H7 (cell line): ENCODE measurements around the gene CHN1. TPM values are rescaled to one million over a fixed set of nuclear protein-coding genes. Genes with fewer than 3 reads are reported as not detected.

Experiments used
- DNase-seq: peaks from one replicate; pipeline ENCODE4 v3.0.0; 2012
- H3K27me3 ChIP-seq: 2 replicates; pipeline ENCODE4 v1.6.0; 2011; ENCODE audit warnings: mild to moderate bottlenecking, low read length; ENCODE audit not compliant: control insufficient read depth, insufficient read depth
- H3K36me3 ChIP-seq: replicated peaks from 2 replicates; pipeline ENCODE4 v1.5.1; 2011; ENCODE audit warnings: low read length; ENCODE audit not compliant: control insufficient read depth, insufficient read depth
- H3K4me3 ChIP-seq: 2 replicates; pipeline ENCODE4 v1.5.1; 2011; ENCODE audit warnings: low read depth, mild to moderate bottlenecking, control low read depth, low read length, moderate library complexity; ENCODE audit not compliant: insufficient read depth
- total RNA-seq: library from RNA; depleted of rRNA; stranded (reverse); fragments of >200 nt; shearing (Covaris generic); gene quantifications from 2 replicates; pipeline ENCODE4 v1.2.3, GENCODE V29; 2014

Gene CHN1
- total RNA-seq, 1 experiment from 2014 or later = 30.4 TPM

DNA sequence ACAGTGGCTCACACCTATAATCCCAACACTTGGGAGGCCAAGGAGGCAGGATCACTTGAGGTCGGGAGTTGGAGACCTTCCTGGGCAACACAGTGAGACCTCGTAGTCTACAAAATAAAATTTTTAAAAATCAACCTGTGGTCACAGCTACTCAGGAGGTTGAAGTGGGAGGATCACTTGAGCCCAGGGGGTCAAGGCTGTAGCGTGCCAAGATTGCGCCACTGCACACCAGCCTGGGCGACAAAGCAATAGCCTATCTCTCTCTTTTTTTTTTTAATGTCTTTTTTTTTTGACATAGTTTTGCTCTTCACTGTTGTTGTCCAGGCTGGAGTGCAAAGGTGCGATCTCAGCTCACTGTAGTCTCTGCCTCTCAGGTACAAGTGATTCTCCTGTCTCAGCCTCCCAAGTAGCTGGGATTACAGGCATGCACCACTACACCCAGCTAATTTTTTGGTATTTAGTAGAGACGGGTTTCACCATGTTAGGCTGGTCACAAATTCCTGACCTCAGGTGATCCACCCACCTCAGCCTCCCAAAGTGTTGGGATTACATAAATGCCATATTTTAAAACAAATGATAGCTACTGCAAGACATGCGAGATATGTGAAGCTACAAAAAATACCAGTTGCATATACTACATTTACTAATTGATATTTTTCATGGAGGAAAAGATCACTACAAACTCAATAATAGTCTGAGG, 55.0 kb downstream of the CHN1 start:
- Histone ChIP-seq H3K27me3 (no peaks in the 10 kb centered on the region), H3K4me3 (no peak overlapping the region), H3K36me3 (no peaks in the 10 kb centered on the region)
- no peak for DNase-seq

DNA sequence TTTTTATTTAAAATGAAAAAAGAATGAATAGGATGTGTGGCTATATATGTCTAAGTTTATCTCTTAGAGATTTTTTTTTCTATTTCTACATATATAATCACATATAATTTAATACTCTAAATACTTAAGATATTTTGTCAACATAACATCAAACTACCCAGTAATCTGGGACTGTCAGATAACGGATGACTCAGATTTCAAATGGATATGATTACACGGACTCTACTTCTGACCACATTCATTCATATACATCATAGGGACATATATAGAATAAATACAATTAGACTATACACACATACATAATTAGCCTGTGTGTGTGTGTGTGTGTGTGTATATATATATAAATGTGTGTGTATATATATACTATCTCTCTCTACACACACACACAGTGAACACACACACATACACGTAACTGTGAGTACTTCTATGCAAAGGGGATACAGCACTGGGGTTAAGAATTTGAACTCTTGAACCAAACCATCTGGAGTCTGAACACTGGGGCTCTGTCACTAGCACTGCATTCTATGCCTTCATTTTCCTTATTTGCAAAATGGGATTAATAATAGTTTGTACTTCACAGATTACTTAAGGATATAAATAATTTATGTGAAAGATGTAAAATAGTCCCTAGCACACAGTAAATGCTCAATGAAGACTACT, 59.5 kb downstream of the CHN1 start:
- Histone ChIP-seq H3K4me3 (no peak overlapping the region), H3K36me3 (no peaks in the 10 kb centered on the region)
- DNase-seq = no peak

DNA sequence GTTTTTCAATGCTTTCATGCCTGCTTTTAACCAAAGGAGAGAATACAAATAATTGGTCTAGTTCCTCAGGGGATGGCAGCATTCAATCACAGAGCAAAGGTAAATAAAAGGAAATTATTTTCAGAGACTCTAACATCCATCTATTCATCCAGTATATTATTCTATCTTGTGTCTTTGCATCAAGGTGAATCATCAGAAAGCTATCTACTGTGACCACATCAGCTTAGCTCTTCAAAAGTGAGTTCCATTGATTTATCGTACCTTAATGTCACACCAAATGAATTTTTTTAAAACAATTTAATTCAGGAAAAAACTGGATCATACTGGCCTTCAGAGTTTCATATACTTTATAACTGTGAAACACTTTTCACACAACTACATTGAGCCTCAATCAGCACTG, 66.1 kb downstream of the CHN1 start:
- Histone ChIP-seq H3K27me3 (no peaks in the 10 kb centered on the region), H3K36me3 (no peaks in the 10 kb centered on the region; the same call in 1 of the 2 replicates), H3K4me3 (no peak overlapping the region)
- DNase-seq = no peak

More for the DNA sequence above, 59.5 kb downstream of the CHN1 start:
- H3K27me3 ChIP-seq = no peaks in the 10 kb centered on the region

DNA sequence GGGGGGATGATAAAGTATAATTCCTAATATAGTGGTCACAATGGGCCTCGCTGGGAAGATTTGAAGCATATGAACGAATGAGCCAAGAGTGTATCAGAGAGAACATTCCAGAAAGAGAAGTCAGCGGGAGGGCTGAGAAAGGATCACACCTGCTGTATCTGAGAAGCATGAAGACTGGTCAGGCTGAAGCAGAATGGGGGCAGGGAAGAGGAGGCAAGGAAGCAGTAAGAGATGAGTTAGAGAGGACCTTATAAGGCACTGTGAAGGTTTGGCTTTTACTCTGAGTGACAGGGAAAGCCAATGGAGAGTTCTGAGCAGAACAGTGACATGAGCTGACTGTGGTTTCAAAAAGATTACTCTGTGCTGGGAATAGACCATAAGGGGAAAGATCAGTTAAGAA, 73.5 kb downstream of the CHN1 start:
- peaks cover 1% of the 10 kb centered on the region; the same call in 1 of the 2 replicates for H3K36me3 ChIP-seq
- H3K27me3 ChIP-seq = no peaks in the 10 kb centered on the region
- DNase-seq = no peak
- no peak overlapping the region for H3K4me3 ChIP-seq

- Histone ChIP-seq H3K36me3 (peaks cover 1% of the 10 kb centered on the region; the same call in 1 of the 2 replicates), H3K27me3 (no peaks in the 10 kb centered on the region), H3K4me3 (no peak overlapping the region)
- no peak for DNase-seq
Observed at GRCh38 chr2:174929786-174930185, 75.4 kb downstream of the CHN1 start.

- DNase-seq = no peak
- Histone ChIP-seq H3K27me3 (no peaks in the 10 kb centered on the region), H3K4me3 (no peak overlapping the region)
Observed at GRCh38 chr2:174925046-174925784, 80.0 kb downstream of the CHN1 start.

DNA sequence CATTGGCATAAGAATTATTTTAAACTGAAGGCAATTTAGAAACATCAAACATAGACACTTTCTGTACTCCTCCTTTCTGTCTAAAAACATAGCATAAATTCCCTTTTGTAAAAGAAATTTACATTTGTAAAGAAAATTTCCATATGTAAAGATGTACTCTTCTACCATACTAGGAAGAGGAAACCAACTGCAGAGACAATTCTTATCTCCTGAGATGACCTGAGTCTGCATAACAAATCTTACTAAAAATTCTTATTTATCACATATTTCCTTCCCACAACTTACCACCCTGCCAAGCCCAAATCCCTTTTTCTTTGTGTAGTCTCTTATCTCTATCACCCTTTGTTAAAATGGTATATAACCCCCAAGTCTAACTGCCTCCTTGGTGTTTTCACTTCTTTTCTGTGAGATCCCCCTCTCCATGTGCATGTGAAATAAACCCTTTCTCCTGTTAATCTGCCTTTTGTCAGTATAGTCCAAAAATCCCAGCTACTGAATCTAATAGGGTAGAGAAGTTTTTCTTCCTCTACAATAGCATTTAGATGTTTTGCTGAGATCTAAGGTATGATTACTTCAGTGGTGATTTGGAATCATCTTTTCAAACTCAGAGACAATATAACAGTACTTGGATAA, 81.0 kb downstream of the CHN1 start:
- H3K4me3 ChIP-seq = no peak overlapping the region
- no peak for DNase-seq
- no peaks in the 10 kb centered on the region for H3K27me3 ChIP-seq
- H3K36me3 ChIP-seq = no peaks in the 10 kb centered on the region

More at GRCh38 chr2:174925046-174925784, 80.0 kb downstream of the CHN1 start:
- H3K36me3 ChIP-seq = no peaks in the 10 kb centered on the region

DNA sequence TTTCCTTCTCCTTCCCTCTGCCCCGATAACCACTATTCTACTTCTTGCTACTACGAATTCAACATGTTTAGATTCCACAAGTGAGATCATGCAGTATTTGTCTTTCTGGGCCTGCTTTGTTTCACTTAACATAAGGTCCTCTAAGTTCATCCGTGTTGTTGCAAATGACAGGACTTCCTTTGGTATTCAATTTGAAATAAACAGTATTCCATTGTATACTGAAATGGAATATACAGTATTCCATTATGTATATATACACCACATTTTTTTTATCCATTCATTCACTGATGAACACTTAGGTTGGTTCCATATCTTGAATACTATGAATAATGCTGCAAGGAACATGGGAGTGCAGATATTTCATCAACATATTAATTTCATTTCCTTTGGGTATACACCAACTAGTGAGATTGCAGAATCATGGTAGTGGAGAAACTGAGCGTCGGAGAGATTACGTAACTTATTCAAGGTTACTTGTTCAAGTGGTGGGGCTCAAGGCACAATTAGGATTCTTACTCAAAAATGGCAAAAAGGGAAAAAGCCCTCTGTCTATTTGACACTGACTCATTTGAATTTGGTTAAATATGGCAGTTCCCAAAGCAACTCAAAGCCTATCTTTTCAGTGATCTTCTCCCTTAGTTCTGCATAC, 85.1 kb downstream of the CHN1 start:
- no peaks in the 10 kb centered on the region for H3K36me3 ChIP-seq

DNA sequence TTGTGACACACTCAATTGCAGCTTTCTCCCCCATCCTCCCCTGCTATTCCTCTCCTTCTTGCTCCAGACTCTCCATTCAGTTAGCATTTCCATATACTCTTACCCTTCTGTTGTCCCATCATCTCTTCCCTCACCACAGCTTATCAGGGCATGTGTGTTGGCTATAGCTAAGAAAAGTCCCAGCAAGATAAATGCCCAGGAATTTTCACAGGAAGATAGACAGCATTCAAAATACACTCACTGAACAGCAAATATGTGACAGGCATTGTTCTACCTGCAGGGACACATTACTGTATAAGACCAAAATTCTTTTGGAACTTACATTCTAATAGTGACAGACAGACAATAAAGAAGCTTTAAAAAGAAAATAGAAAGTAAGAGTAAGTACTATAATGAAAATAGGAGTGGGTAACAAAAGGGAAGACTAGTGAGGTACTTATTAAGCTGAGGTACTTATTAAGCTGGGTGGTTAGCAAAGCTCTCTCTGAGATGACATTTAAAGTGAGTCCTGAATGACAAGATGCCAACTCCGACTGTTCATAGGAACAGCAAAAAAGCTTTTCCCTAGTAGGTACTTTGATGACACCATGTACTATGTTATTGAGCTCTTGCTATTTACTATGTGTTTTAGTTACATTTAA, 86.2 kb downstream of the CHN1 start:
- no peaks in the 10 kb centered on the region for H3K27me3 ChIP-seq
- no peak for DNase-seq
- H3K4me3 ChIP-seq = no peak overlapping the region
- no peaks in the 10 kb centered on the region for H3K36me3 ChIP-seq

More for the DNA sequence above, 85.1 kb downstream of the CHN1 start:
- Histone ChIP-seq H3K4me3 (no peak overlapping the region), H3K27me3 (no peaks in the 10 kb centered on the region)
- DNase-seq = no peak

- no peak overlapping the region for H3K4me3 ChIP-seq
- no peaks in the 10 kb centered on the region for H3K36me3 ChIP-seq
- no peaks in the 10 kb centered on the region for H3K27me3 ChIP-seq
- no peak for DNase-seq
Observed at GRCh38 chr2:174916270-174916930, 88.8 kb downstream of the CHN1 start.

DNA sequence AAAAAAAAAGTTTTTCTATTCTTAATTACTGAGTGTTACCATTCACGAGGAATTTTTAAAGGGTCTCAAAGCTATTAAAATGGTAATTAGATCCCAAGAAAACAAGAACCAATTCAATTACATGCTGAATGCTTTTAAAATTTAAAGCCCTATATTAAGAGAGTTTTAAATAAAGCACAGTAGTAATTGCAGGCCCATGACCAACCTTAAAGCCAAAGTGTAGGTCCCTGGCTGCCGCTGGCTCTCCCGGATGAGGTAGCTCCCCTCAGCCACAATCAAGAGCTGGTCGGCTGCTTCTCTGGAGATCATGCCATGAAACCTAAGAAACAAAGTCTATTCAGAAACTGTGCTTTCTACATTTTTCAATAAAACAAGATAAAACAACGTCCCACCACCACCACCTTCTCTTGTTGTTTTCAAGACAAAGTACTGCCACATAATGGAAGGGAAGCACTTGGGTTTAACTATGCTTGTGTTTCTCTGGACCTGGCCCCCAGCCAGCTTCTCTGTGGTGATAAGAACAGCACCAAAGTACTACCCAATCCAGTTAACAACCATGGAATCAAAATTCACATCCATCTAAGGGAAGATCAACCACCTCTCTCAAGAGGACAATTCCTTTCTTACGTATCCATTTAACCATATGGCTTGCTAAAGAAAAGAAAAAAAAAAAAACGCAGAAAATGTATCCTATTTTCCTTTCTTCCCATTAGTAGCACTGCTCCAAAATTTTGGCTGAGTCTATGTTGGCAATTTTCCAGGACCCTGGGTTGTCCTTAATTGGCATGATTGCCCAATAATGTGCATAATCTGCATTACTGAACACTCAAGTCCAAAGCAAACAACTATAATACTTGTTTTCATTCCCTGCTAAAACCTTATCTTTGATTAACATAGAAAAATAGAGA, 90.1 kb downstream of the CHN1 start:
- no peak for DNase-seq
- Histone ChIP-seq H3K4me3 (no peak overlapping the region), H3K36me3 (no peaks in the 10 kb centered on the region), H3K27me3 (no peaks in the 10 kb centered on the region)

DNA sequence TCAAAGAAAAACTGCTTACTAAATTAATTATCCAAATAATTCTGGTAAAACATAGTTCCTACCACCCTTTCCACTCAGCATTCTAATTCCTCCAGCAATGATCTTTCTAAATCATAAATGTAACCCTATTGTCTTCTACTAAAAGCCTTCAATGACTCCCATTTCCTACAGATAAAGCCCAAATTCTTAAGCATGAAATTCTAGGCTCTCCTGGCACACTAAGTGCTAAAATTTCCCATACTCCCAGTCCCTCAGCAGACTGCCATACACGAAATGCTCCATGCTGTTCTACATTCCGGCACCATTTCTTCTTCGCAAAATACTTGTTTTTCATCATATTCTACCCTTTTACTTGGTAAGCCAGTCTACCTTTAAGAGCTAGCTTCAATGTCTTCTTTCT, 96.9 kb downstream of the CHN1 start:
- no peaks in the 10 kb centered on the region for H3K27me3 ChIP-seq
- DNase-seq = no peak
- no peaks in the 10 kb centered on the region for H3K36me3 ChIP-seq
- no peak overlapping the region for H3K4me3 ChIP-seq

DNA sequence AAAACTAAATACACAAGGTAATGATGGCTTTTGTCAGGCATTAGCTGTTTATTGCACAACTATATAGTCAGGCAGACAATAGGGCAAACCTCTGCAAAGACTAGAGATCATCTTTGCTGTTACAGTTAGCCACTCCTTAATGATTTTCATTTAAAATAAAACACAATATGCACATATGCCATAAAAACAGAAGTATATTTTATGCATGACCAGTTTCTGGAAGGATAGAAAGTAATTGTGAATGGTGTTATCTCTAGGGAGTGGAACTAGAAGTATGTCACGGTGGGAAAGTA, 102.0 kb downstream of the CHN1 start:
- H3K27me3 ChIP-seq = no peaks in the 10 kb centered on the region
- DNase-seq = no peak
- H3K36me3 ChIP-seq = no peaks in the 10 kb centered on the region
- H3K4me3 ChIP-seq = no peak overlapping the region
